Measurements from ENCODE around the gene PPP6R1.

- TF ChIP-seq, protein P1, sequence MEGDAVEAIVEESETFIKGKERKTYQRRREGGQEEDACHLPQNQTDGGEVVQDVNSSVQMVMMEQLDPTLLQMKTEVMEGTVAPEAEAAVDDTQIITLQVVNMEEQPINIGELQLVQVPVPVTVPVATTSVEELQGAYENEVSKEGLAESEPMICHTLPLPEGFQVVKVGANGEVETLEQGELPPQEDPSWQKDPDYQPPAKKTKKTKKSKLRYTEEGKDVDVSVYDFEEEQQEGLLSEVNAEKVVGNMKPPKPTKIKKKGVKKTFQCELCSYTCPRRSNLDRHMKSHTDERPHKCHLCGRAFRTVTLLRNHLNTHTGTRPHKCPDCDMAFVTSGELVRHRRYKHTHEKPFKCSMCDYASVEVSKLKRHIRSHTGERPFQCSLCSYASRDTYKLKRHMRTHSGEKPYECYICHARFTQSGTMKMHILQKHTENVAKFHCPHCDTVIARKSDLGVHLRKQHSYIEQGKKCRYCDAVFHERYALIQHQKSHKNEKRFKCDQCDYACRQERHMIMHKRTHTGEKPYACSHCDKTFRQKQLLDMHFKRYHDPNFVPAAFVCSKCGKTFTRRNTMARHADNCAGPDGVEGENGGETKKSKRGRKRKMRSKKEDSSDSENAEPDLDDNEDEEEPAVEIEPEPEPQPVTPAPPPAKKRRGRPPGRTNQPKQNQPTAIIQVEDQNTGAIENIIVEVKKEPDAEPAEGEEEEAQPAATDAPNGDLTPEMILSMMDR (IDR thresholded peaks at IDR 0.05 in 2 of 3, conservative IDR thresholded peaks at IDR 0.05 in 1 of 3; ENCODE audit: borderline replicate concordance in 1 of 3, insufficient read depth in 1 of 3, low read depth in 2 of 3, low read length in 2 of 3) = no peak
- TF ChIP-seq ZFX (IDR thresholded peaks at IDR 0.05) (peak; percentile 9; the same call in 1 of the 2 replicates), POLR2AphosphoS5 (IDR thresholded peaks at IDR 0.05; ENCODE audit: low read depth, low read length) (no peak), POLR2A (IDR thresholded peaks at IDR 0.05; ENCODE audit: borderline replicate concordance, extremely low read depth, insufficient read depth, insufficient read length) (no peak), MAX (IDR thresholded peaks at IDR 0.05) (no peak)
Observed at GRCh38 chr19:55283548-55284377, 24.9 kb upstream of the PPP6R1 start, which contains the start of gene BRSK1.
